Adrenal gland (tissue), 12 donors: ENCODE data around the gene PITHD1. TPM values are rescaled to one million over a fixed set of nuclear protein-coding genes. Genes with fewer than 3 reads are reported as not detected.

ENCODE experiments used
- DNase-seq, 7 donors: peaks; one replicate each; pipeline ENCODE4 v3.0.0-alpha.2; 2019 to 2020
- H3K27ac ChIP-seq, 5 donors: fragments of 200-600 bp; sonication (generic) in 4 of 5; 1 replicate in 3 of 5; 2 replicates in 2 of 5; pipeline versions ENCODE4 v1.5.1 to v1.8.0; 2016 to 2020; ENCODE audit warnings: mild to moderate bottlenecking in 1 of 5
- H3K27me3 ChIP-seq: fragments of 200-600 bp; 2 replicates; pipeline ENCODE4 v1.8.0; 2021
- H3K36me3 ChIP-seq, 2 donors: fragments of 200-600 bp; replicated peaks in 1 of 2; 1 replicate in 1 of 2; 2 replicates in 1 of 2; pipeline versions ENCODE4 v1.5.1 to v1.8.0; 2018 to 2022
- H3K4me1 ChIP-seq, 2 donors: fragments of 200-600 bp; replicated peaks in 1 of 2; 1 replicate in 1 of 2; 2 replicates in 1 of 2; pipeline versions ENCODE4 v1.5.1 to v1.8.0; 2018 to 2021
- H3K4me3 ChIP-seq, 4 donors: fragments of 200-600 bp; sonication (generic) in 3 of 4; one replicate each; pipeline ENCODE4 v1.5.1; 2016 to 2018
- H3K9me3 ChIP-seq, 3 donors: fragments of 200-600 bp; sonication (generic) in 1 of 3; replicated peaks in 1 of 3; 1 replicate in 2 of 3; 2 replicates in 1 of 3; pipeline versions ENCODE4 v1.5.1 to v1.8.0; 2016 to 2021
- POLR2A ChIP-seq, 2 donors: fragments of 450-650 bp; IDR thresholded peaks; one replicate each; pipeline ENCODE4 v1.6.1; 2017; ENCODE audit warnings: antibody characterized with exemption in 2 of 2, mild to moderate bottlenecking in 2 of 2, moderate library complexity in 1 of 2
- WGBS, 4 donors: extraction: QIAGEN DNeasy Blood & Tissue Kit in 2 of 4; methylation state at CpG; one replicate each; pipeline versions ENCODE4 v1.1.5 to v1.1.7; 2013 to 2017; 5-methylcytosine and 5-hydroxymethylcytosine counted together
- intact Hi-C, 2 donors: fragments of 100-400 bp; cut with DNase I; formaldehyde crosslinking; loops; one replicate each; pipeline versions ENCODE4 v1.14.1 to v1.15.0; 2022 to 2023
- polyA plus RNA-seq, 3 donors: library from polyadenylated mRNA; stranded (reverse); fragments of 200-250 nt in 2 of 3; fragments of 350-450 nt in 1 of 3; fragmentation: Illumina TruSeq in 1 of 3; extraction: RNeasy Lipid Tissue Mini Kit (QIAGEN cat#74804) in 1 of 3; gene quantifications; one replicate each; pipeline ENCODE4 v1.2.3, GENCODE V29; 2013 to 2014
- total RNA-seq, 9 donors: library from RNA; depleted of rRNA in 4 of 9; stranded (reverse); fragments of >200 nt in 4 of 9; fragments of 120-200 nt in 1 of 9; fragmentation: NEBNext Ultra II Directional in 1 of 9; extraction: Animal tissue kit (Norgen Biotek cat#: 25700) in 1 of 9; gene quantifications; one replicate each; pipeline versions ENCODE4 v1.1.0 to v1.2.4, GENCODE V29; 2013 to 2023
- TF ChIP-seq, protein P1 (sequence below), 6 experiments: fragments of 450-650 bp in 4 of 6; fragments of 200-600 bp in 2 of 6; sonication (generic) in 1 of 6; IDR thresholded peaks; 1 replicate in 5 of 6; 2 replicates in 1 of 6; pipeline versions ENCODE4 v1.5.1 to v1.8.0; 2016 to 2021; ENCODE audit warnings: antibody characterized with exemption in 6 of 6, mild to moderate bottlenecking in 2 of 6, moderate library complexity in 1 of 6
- donor health status: healthy with polysubstance abuse.
- donor health status: Bipolar disorder and iron deficiency.
- donor health status: DM: yes; HTN: yes; CAD: no.
- donor health status: DM: no; HTN: no; CAD: no.
- donor health status: DM: no; HTN: no; CAD: no.
- donor health status: DM: yes; HTN: yes; CAD: no.

PITHD1 gene
- total and polyA plus RNA-seq, 12 donors: 41.9 to 104 (median 63.0) TPM

DNA sequence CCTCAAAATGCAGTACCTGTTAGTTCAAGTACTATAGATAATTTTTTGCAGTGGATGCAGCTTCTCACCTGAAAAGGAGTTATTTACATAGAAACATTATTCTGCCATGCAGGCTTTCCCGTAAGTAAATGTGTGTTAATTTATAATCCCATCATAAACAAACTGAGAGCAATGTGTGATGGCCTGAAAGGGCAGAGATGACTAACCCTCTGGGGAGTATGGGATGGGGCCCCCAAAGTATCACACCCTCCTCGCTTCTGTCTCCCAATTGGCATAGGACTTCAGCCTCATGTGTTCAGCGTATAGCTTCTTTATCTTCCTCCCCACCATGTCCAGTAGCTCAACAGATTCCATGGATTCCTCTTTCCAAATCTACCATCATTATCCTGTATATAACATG is 39.4 kb downstream of the PITHD1 start:
- no peak overlapping the region for H3K27ac ChIP-seq
- peaks cover 0 to 66% of the 10 kb centered on the region in 2 donors for H3K36me3 ChIP-seq
- intact Hi-C loops: loop anchor here in 1 of 2 donors (10.0 kb wide), 1 partner anchor 97 kb away; the partner anchor contains the start of gene CNR2
- WGBS, 4 donors: 83 to 93% (median 90%) methylated on average over 3 of the region's 3 CpGs
- H3K4me1 ChIP-seq: no peaks in the 10 kb centered on the region
- no peaks in the 10 kb centered on the region for H3K9me3 ChIP-seq
- no peak overlapping the region for H3K4me3 ChIP-seq
- no peaks in the 10 kb centered on the region for H3K27me3 ChIP-seq
- no peak for TF ChIP-seq POLR2A (IDR thresholded peaks at IDR 0.05)
- TF ChIP-seq, protein P1, sequence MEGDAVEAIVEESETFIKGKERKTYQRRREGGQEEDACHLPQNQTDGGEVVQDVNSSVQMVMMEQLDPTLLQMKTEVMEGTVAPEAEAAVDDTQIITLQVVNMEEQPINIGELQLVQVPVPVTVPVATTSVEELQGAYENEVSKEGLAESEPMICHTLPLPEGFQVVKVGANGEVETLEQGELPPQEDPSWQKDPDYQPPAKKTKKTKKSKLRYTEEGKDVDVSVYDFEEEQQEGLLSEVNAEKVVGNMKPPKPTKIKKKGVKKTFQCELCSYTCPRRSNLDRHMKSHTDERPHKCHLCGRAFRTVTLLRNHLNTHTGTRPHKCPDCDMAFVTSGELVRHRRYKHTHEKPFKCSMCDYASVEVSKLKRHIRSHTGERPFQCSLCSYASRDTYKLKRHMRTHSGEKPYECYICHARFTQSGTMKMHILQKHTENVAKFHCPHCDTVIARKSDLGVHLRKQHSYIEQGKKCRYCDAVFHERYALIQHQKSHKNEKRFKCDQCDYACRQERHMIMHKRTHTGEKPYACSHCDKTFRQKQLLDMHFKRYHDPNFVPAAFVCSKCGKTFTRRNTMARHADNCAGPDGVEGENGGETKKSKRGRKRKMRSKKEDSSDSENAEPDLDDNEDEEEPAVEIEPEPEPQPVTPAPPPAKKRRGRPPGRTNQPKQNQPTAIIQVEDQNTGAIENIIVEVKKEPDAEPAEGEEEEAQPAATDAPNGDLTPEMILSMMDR (IDR thresholded peaks at IDR 0.05): no peak
- no peak for DNase-seq

DNA sequence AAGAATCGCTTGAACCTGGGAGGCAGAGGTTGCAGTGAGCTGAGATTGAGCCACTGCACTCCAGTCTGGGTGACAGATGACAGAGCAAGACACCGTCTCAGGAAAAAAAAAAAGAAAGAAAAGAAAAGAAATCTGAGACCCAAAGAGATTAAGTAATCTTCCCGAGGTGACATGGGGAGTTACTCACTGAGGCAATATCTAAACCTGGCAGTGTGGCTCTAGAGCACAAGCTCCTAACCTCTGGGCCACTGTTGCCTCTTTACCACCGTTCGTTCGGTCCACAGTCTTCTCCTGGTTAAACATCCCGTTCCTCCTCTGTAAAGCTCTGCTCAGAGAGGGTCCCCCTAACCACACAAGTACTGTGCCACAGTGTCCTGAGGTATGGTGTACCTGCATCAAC is 45.5 kb downstream of the PITHD1 start:
- Histone ChIP-seq H3K4me3 (no peak overlapping the region), H3K36me3 (peaks cover 0 to 8% of the 10 kb centered on the region in 2 donors), H3K27me3 (no peaks in the 10 kb centered on the region), H3K4me1 (peaks cover 0 to 10% of the 10 kb centered on the region in 2 donors), H3K27ac (no peak overlapping the region), H3K9me3 (no peaks in the 10 kb centered on the region)
- intact Hi-C loops: no loop called here
- 81 to 83% (median 82%) methylated on average over 7 of the region's 7 CpGs for WGBS, 4 donors
- no peak for DNase-seq
- TF ChIP-seq, protein P1 (IDR thresholded peaks at IDR 0.05): no peak
- no peak for TF ChIP-seq POLR2A (IDR thresholded peaks at IDR 0.05)

DNA sequence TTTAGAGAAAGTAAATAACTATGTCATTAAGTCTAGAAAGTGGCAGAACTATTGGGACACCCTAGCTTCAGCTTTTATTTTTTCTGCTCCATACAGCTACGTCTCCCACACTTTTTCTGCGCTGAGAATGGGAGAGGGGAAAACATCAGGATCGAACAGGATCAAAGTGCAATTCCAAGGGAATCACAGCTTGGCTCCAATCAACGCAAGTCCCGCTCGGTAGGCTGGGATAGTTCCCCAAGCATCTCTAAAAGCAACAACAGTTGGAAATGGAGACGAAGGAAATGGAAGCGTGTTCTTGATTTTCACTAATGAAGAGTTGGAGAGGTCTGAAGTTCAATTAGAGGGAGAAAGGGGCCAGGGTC is 46.5 kb downstream of the PITHD1 start:
- H3K4me1 ChIP-seq: peaks cover 0 to 10% of the 10 kb centered on the region in 2 donors
- no peak for DNase-seq
- peak overlapping the region; percentile 46 to 92 (median 90) for H3K4me3 ChIP-seq
- no peaks in the 10 kb centered on the region for H3K36me3 ChIP-seq
- intact Hi-C loops: no loop called here
- no peak for TF ChIP-seq POLR2A (IDR thresholded peaks at IDR 0.05)
- TF ChIP-seq, protein P1 (IDR thresholded peaks at IDR 0.05): no peak
- no peaks in the 10 kb centered on the region for H3K27me3 ChIP-seq
- H3K9me3 ChIP-seq: no peaks in the 10 kb centered on the region
- WGBS, 4 donors: 0 to 7% (median 3%) methylated on average over 8 of the region's 8 CpGs
- H3K27ac ChIP-seq: peak overlapping the region; percentile 47 to 94 (median 86)

DNA sequence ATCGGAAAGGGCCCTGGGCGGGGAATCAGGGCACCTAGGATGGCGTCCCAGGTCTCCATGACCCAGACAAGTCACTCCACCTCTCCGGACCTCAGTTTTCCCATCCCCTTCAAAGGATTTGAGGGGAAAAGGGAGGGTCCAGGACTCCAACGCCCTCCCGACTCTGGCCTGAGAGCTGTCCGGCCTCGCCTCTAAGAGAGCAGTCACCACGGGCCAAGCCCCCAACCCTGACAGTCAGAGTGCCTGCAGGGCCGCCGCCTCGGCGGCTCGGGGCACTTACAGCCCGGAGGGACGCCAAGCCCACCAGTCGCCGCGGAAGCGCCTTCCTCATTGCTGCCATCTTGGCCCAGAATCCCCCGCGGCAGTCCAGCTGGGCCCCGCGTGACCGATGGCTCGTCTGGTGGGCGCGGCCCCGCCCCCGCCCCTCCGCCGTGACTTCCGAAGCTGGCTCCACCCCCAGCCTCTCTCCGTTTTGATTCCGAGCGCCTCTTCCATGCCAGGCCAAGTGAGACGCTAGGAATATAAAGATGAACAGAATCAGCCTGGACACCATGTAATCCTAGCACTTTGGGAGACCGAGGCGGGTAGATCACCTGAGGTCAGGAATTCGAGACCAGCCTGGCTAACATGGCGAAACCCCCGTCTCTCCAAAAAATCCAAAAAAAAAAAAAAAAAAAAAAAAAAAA is 47.0 kb downstream of the PITHD1 start, which contains the start of gene HMGCL:
Gene HMGCL (minus strand): TSS at position 354 of the 686 bp plus-strand sequence. CDS start 14 bp downstream, at position 340.
- H3K36me3 ChIP-seq: no peaks in the 10 kb centered on the region
- intact Hi-C loops: no loop called here
- H3K27me3 ChIP-seq: no peaks in the 10 kb centered on the region
- H3K4me3 ChIP-seq: peak within 1 kb of the TSS; percentile 46 to 92 (median 90)
- WGBS, 4 donors: 0 to 2% (median 1%) methylated on average over 4 to 42 of the region's 42 CpGs
- TF ChIP-seq, protein P1 (IDR thresholded peaks at IDR 0.05): no peak
- peak; percentile 71 to 91 for TF ChIP-seq POLR2A (IDR thresholded peaks at IDR 0.05)
- no peaks in the 10 kb centered on the region for H3K9me3 ChIP-seq
- peak within 1 kb of the TSS; percentile 47 to 94 (median 86) for H3K27ac ChIP-seq
- H3K4me1 ChIP-seq: peaks cover 0 to 10% of the 10 kb centered on the region in 2 donors
- DNase-seq: peak; percentile 90 to 95 (median 92)
